Right cardiac atrium (tissue), 5 donors: ENCODE measurements around the gene SCAMP5. TPM values are rescaled to one million over a fixed set of nuclear protein-coding genes. Genes with fewer than 3 reads are reported as not detected.

Source experiments
- ATAC-seq, 2 donors: fragments of 200-7000 bp; cut with Tn5 transposase; one replicate each; pipeline versions ENCODE4 v1.8.0 to v1.9.1; 2020; ENCODE audit warnings: moderate library complexity in 2 of 2, mild to moderate bottlenecking in 1 of 2
- DNase-seq, 3 donors: peaks; one replicate each; pipeline ENCODE4 v3.0.0-alpha.2; 2020
- H3K27ac ChIP-seq: one replicate; pipeline ENCODE4 v1.5.1; 2013; ENCODE audit warnings: mild to moderate bottlenecking, low read length, control low read depth, moderate library complexity
- H3K27me3 ChIP-seq: one replicate; pipeline ENCODE4 v1.6.1; 2013; ENCODE audit not compliant: control insufficient read depth, insufficient read depth
- H3K4me1 ChIP-seq: one replicate; pipeline ENCODE4 v1.6.1; 2013; ENCODE audit warnings: low read length; ENCODE audit not compliant: control insufficient read depth, insufficient read depth
- H3K4me3 ChIP-seq: one replicate; pipeline ENCODE4 v1.5.1; 2013; ENCODE audit warnings: low read length, control low read depth
- H3K9me3 ChIP-seq: one replicate; pipeline ENCODE4 v1.6.1; 2013; ENCODE audit warnings: low read length; ENCODE audit not compliant: control insufficient read depth
- whole genome bisulfite sequencing: extraction: QIAGEN DNeasy Blood & Tissue Kit; methylation state at CpG from one replicate; pipeline ENCODE4 v1.1.7; 2013; 5-methylcytosine and 5-hydroxymethylcytosine counted together
- intact Hi-C, 4 donors: fragments of 100-400 bp; cut with DNase I; formaldehyde crosslinking; loops; one replicate each; pipeline versions ENCODE4 v1.11.0 to v1.14.0; 2022 to 2023
- polyA plus RNA-seq: library from polyadenylated mRNA; stranded (reverse); fragments of 200-250 nt; gene quantifications from one replicate; pipeline ENCODE4 v1.2.3, GENCODE V29; 2013
- total RNA-seq, 4 donors: library from RNA; stranded (reverse); fragmentation: NEBNext Ultra II Directional; extraction: Animal tissue kit (Norgen Biotek cat#: 25700); gene quantifications; one replicate each; pipeline ENCODE4 v1.2.1, GENCODE V29; 2021
- donor health status: healthy with polysubstance abuse.
- donor health status: DM: no; HTN: yes; CAD: no.
- donor health status: DM: no; HTN: no; CAD: no.
- donor health status: DM: no; HTN: yes; CAD: no; lungs with severe emphysema.
- donor health status: DM: yes; HTN: yes; CAD: no.

SCAMP5 gene
- total and polyA plus RNA-seq, 5 donors = 4.5 to 10.2 (median 6.9) TPM

DNA sequence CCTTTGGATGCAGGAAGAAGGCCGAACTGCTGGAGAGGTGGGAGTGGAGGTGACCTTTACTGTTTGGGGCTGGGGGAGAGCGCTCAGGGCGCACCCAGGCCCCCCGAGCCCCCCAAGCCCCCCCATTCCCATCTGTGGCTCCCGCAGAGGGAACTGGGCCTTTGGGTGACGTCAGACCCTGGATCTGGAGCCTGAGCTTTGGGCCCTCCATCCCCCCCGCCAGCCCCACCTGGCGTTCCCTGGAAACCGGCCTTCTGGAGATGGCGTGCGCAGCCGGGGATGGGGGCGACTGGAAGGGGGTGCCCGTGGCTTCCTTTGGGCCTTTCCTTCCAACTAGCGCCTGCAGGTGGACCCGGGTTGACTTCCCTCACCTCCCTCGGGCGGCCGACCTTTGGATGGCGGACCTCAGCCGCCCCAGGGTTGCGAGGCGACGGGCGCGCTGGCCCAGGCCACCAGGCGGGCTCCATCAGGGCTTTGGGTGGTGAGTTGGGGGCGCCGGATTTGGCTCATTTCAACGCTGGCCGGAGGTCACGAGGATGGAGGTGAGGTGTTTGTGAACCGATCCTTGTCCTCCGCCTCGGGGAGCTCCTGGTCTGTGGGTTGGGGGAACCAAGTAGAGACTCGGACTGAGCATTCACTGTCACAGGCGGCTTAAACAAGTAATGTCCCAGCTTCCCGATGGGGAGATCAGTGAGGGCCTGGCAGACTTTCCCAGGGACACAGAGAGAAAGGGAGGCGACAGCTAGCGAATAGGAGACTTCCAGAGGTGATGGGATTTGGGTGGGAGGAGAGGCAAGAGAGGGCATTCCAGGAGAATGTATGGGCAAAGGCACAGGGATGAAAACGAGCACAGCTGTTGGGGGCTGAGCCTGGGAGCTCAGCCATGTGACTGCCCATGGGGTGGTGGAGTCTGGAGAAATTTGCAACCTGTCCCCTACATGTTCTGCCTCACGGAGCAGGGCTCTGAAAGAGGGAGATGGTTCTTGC lies 709 bp downstream of the SCAMP5 start:
- H3K27me3 ChIP-seq = no peaks in the 10 kb centered on the region
- no peaks in the 10 kb centered on the region for H3K9me3 ChIP-seq
- intact Hi-C loops = no loop called here
- H3K4me1 ChIP-seq = peaks cover 6% of the 10 kb centered on the region
- peak; percentile 7 to 25 for ATAC-seq
- no peak overlapping the region for H3K27ac ChIP-seq
- WGBS = 8% methylated on average over 42 of the region's 42 CpGs
- DNase-seq = peak in 2 of 3 donors; percentile 19 to 59
- peak overlapping the region; percentile 71 for H3K4me3 ChIP-seq

GRCh38 chr15:74997141-74997540 lies 1.8 kb downstream of the SCAMP5 start:
- Histone ChIP-seq H3K9me3 (no peaks in the 10 kb centered on the region), H3K4me1 (peaks cover 6% of the 10 kb centered on the region), H3K27ac (no peak overlapping the region), H3K27me3 (no peaks in the 10 kb centered on the region), H3K4me3 (no peak overlapping the region)
- ATAC-seq = no peak
- DNase-seq = no peak
- WGBS = 51% methylated on average over 4 of the region's 4 CpGs
- intact Hi-C loops = no loop called here

GRCh38 chr15:74997543-74997942 lies 2.2 kb downstream of the SCAMP5 start:
- H3K4me3 ChIP-seq = no peak overlapping the region
- ATAC-seq (no peak), DNase-seq (no peak)
- intact Hi-C loops = no loop called here
- H3K9me3 ChIP-seq = no peaks in the 10 kb centered on the region
- H3K27ac ChIP-seq = no peak overlapping the region
- peaks cover 6% of the 10 kb centered on the region for H3K4me1 ChIP-seq
- H3K27me3 ChIP-seq = no peaks in the 10 kb centered on the region
- 77% methylated on average over 2 of the region's 2 CpGs for WGBS

- no peak overlapping the region for H3K27ac ChIP-seq
- no peaks in the 10 kb centered on the region for H3K9me3 ChIP-seq
- no peaks in the 10 kb centered on the region for H3K27me3 ChIP-seq
- H3K4me1 ChIP-seq = peaks cover 2% of the 10 kb centered on the region
- intact Hi-C loops = no loop called here
- H3K4me3 ChIP-seq = no peak overlapping the region
- WGBS = 83% methylated on average over 6 of the region's 6 CpGs
- ATAC-seq (no peak), DNase-seq (no peak)
Observed at GRCh38 chr15:75001310-75001709, 5.9 kb downstream of the SCAMP5 start.

DNA sequence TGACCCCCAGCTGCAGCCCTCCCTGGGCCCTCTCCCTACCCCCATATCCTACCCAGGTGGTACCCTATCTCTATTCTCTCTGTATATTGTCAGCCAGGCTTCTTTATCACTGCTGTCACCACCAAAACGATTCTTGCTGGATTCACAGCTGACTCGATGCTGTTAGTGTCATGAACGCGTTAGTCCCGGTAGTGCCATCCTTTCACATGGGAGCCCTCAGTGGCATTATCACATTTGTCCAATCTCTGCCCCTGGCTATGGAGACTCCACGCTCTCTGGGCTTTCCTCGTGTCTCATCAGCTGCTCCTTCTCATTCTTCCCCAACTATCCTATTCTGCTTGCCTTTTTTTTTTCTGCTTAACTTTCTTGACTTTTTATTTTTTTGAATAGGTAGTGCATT lies 7.0 kb downstream of the SCAMP5 start:
- ATAC-seq = no peak
- no peaks in the 10 kb centered on the region for H3K9me3 ChIP-seq
- 36% methylated on average over 7 of the region's 7 CpGs for WGBS
- no peak overlapping the region for H3K27ac ChIP-seq
- no peaks in the 10 kb centered on the region for H3K4me1 ChIP-seq
- no peaks in the 10 kb centered on the region for H3K27me3 ChIP-seq
- no peak overlapping the region for H3K4me3 ChIP-seq
- no peak for DNase-seq
- intact Hi-C loops = no loop called here

DNA sequence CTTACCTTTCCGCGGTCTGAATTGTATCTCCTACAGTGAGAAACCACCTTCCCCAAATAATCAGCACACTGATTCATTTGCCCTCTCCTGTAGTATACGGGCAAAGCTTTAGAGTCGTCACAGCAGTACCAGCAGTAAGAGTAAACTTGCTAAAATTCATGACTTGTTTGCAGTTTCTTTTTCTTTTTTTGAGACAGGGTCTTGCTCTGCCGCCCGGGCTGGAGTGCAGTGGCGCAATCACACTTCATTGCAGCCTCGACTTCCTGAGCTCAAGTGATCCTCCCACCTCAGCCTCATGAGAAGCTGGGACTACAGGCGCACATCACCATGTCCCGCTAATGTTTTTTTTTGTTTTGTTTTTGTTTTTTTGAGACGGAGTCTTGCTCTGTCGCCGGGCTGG lies 11.9 kb downstream of the SCAMP5 start:
- WGBS = 86% methylated on average over 13 of the region's 13 CpGs
- peak in 1 of 3 donors; percentile 35 for DNase-seq
- intact Hi-C loops = no loop called here
- Histone ChIP-seq H3K27me3 (no peaks in the 10 kb centered on the region), H3K9me3 (no peaks in the 10 kb centered on the region), H3K4me1 (no peaks in the 10 kb centered on the region), H3K27ac (no peak overlapping the region), H3K4me3 (no peak overlapping the region)
- no peak for ATAC-seq

- intact Hi-C loops = no loop called here
- peak in 1 of 3 donors; percentile 21 for DNase-seq
- no peaks in the 10 kb centered on the region for H3K9me3 ChIP-seq
- ATAC-seq = no peak
- no peak overlapping the region for H3K27ac ChIP-seq
- 83% methylated on average over 5 of the region's 5 CpGs for WGBS
- no peaks in the 10 kb centered on the region for H3K27me3 ChIP-seq
- H3K4me3 ChIP-seq = no peak overlapping the region
- H3K4me1 ChIP-seq = no peaks in the 10 kb centered on the region
Observed at GRCh38 chr15:75008221-75008625, 12.9 kb downstream of the SCAMP5 start.

- Histone ChIP-seq H3K4me1 (no peaks in the 10 kb centered on the region), H3K27me3 (no peaks in the 10 kb centered on the region), H3K4me3 (no peak overlapping the region), H3K27ac (no peak overlapping the region), H3K9me3 (no peaks in the 10 kb centered on the region)
- 76% methylated on average over 6 of the region's 6 CpGs for WGBS
- ATAC-seq (no peak), DNase-seq (no peak)
- intact Hi-C loops = no loop called here
Observed at GRCh38 chr15:75008629-75009326, 13.4 kb downstream of the SCAMP5 start.

DNA sequence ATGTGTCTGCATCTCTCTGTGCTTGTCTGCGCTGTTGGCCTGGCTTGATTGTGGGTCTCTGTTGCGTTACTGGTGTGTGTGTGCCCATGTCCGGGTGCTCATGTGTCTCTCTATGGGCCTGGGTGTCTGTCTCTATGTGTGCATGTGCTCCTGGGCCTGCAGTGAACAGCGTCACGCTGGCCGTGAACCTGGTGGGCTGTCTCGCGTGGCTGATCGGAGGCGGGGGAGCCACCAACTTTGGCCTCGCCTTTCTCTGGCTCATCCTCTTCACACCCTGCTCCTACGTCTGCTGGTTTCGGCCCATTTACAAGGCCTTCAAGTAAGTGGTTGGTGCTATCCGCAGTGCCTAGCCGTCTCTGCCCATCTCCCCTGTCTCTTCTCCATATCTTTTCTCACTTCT lies 21.1 kb downstream of the SCAMP5 start:
- WGBS = 94% methylated on average over 15 of the region's 15 CpGs
- intact Hi-C loops = no loop called here
- Histone ChIP-seq H3K4me3 (no peak overlapping the region), H3K27me3 (no peaks in the 10 kb centered on the region), H3K9me3 (no peaks in the 10 kb centered on the region), H3K27ac (no peak overlapping the region), H3K4me1 (no peaks in the 10 kb centered on the region)
- DNase-seq = peak in 1 of 3 donors; percentile 18
- no peak for ATAC-seq

DNA sequence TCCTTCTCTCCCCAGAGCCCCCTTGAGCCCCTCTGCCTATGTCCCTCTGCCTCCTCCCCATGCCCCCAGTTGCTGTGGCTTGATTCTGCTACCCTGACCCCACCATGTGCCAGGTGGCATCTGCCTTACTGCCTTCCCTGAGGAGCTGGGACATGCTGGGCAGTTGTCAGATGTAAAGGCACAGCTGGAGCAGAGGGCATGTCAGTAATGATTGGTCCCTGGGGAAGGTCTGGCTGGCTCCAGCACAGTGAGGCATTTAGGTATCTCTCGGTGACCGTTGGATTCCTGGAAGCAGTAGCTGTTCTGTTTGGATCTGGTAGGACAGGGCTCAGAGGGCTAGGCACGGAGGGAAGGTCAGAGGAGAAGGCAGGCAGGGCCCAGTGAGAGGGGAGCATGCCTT lies 24.6 kb downstream of the SCAMP5 start:
- H3K27ac ChIP-seq = no peak overlapping the region

GRCh38 chr15:75021341-75021740 lies 26.0 kb downstream of the SCAMP5 start:
- Histone ChIP-seq H3K27me3 (no peaks in the 10 kb centered on the region), H3K9me3 (no peaks in the 10 kb centered on the region), H3K4me1 (no peaks in the 10 kb centered on the region), H3K27ac (no peak overlapping the region), H3K4me3 (no peak overlapping the region)
- intact Hi-C loops = no loop called here
- WGBS = 87% methylated on average over 8 of the region's 8 CpGs
- DNase-seq (peak in 1 of 3 donors; percentile 18), ATAC-seq (no peak)

More for the DNA sequence above, 24.6 kb downstream of the SCAMP5 start:
- H3K4me3 ChIP-seq = no peak overlapping the region
- H3K9me3 ChIP-seq = no peaks in the 10 kb centered on the region
- no peak for ATAC-seq
- H3K4me1 ChIP-seq = no peaks in the 10 kb centered on the region
- intact Hi-C loops = no loop called here
- 76% methylated on average over 3 of the region's 3 CpGs for WGBS
- H3K27me3 ChIP-seq = no peaks in the 10 kb centered on the region
- DNase-seq = peak in 1 of 3 donors; percentile 27
